Stimulated activated CD8-positive, alpha-beta memory T cell treated with anti-CD3 and anti-CD28 coated beads, Interleukin-15, amount 100 ng/mL, for 24 hours (primary cell): ENCODE data around the gene EMX1.

Experiments used
- DNase-seq: peaks from one replicate; pipeline ENCODE4 v3.0.0-alpha.2; 2020; ENCODE audit warnings: low read depth

EMX1 gene

DNA sequence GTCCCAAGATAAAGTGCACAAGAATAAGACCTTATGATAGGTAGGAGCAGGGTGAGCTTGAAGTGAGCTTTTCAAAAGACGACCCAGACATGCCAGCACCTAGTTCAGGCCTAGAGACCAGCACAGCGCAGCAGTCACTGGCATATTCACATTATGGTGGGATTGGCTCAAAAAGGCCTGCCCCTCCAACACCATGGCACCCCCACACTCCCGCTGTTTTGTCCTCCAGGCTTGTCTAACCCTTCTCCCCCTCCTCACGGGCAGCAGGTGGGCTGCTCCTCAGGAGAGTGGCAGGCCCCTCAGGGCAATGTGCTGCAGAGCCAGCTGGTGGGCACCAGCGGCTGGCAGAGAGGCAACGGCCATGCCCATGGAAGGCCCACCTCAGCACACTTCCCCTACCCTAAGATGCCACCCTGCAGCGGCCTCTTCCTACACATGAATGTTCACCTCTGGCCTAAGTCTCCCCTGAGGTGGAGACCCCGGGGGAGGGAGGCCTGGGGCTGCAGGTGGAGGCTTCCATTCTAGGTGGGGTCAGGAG, 25.6 kb downstream of the EMX1 start:
- no peak for DNase-seq

DNA sequence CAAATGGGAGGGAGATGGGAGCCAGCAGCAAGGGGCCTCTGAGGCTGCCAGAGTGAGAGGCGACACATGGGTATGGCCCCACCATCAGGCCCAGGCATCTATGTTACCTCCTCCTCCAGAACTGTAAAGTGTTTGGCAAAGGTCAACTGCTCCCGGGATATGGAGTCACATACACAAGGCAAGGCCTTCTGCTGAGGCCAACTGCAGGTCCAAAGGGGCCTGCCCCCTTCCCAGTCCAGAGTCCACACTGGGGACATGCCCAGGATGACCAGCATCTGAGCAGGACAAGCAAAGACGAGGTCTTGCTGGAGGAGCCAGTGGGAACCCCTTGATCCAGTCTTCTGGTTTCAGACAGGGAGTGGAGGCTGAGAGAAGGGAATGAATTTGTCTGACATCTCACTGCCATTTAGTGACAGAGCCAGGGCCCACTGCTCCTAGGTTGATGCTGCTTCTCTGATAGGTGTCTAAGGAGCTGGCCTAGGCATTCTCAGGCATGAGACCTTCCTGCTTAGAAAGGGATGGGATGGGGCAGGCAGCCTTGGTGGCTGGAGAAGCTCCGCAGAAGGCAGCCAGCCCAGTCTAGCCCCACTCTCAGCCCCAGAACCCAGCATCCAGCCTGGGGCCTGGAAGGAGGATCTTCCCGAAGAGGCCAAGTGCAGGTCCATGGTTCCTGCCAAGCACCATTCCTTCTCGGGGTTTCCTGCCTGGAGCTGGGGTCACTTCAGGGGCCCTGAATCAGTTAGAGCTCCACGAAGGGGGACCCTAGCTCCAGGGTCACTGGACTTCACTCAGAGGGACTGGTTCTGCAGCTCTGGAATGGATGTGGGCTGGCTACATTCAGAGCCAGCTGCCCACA, 26.4 kb downstream of the EMX1 start:
- no peak for DNase-seq

DNA sequence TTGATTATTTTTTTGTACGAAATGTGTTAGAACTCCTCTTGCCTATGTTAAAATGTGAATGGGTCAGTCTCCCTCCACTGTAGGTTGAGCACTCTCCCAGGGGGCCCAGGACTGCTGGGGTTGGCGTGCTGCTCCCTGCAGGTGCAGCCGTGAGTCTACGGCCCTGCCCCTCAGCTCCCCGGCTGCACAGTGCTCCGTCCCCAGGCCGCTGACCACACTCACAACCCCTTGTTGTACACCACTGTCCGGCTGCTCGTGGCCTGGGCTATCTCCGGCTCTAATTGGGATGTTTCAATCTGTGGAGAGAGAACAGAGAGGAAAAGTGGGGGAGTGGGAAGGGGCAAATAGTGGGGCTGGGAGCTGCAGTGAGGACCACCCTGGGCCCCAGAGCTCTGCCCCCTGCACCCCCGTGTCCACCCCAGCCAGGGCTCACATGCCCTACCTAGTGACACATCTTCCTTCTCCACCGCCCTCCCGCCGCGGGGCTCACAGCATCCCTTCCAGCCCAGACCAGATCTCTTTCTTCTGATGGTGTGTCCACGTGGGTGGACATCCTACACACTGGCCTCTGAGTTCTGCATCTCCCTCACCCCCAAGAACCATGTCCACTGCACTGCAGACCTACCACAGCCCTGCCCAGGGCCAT, 27.6 kb downstream of the EMX1 start:
- no peak for DNase-seq

DNA sequence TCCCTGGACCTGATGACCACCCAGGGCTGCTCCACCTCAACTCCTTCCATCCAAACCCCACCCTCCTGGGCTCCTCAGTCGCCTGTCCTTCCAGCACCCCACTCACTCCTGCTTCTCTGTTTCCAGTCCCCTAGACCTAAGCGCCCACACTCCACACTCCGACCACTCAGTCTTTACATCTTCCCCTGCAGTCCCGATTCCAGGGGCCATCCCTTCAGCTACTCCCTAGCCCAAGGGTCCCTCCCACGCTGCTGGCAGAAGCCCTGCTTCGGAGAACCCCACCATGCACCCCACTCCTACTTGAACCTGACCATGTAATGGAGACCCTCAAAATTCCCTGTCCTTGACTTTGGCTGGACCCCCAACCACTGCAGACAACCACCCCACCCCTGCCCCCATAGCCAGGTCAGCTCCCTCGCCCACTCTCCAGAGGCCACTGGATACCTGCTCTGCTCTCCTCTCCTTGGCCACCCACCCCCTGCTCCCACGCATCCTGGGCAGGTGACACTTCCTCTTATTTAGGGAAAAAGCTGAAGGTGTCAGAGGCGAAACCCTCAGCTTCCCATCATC, 28.2 kb downstream of the EMX1 start:
- no peak for DNase-seq

DNA sequence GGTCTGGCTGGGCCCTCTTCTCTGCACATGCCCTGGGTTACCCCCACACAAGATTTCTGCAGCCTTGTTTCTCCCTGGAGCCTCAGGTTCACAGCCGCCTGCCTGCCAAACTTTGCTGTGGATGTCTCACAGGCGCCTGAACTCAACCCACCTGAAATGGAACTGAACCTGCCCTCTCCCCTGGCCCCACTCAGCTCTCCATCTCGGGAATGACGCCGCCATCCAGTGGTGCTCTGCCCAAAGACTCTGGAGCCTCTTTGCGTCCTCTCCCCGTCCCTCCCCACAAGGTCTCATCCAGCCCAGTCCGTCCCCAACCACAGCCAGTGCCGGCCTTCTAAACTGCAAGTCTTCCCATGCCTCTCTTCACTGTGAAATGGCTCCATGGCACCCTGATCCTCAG, 29.1 kb downstream of the EMX1 start:
- DNase-seq = no peak

DNA sequence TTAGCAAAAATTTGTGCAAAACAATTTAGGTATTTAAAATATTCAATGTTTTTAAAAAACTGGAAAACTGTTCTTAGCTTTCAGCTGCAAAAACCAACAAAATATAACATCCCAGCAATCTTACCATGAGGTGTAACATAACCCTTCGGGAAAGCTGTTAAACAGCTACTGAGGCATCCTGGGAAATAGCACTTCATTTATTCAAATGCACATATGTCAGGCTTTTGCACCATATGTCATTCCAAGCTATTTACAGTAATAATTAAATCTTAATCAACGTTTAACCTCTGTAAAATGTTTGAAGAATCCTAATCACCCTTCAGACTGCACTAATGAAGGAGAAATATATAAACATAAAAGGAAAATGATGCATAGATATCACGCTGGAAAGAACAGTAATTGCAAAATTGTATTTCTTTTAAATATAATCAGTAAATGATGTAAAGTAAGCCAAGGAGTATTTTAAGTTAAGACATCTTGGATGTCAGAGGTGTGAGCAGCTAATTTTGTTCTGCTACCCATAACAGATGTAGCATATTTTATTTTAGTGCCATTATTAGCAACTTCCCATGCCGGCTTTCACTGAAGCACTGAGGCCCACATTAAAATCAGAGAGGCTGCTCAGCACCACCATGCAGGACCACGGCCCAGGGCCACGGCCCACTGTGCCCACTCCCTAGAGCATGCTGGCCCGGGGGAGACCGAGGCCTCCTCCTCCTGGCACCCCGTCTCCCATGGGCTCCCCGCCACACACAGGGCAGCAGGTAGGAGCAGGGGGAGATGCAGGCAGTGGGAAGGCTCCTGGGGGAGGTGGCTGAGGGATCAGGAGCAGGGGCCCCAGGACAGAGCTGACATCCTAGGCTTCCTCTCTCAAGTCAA, 30.9 kb downstream of the EMX1 start:
- no peak for DNase-seq

DNA sequence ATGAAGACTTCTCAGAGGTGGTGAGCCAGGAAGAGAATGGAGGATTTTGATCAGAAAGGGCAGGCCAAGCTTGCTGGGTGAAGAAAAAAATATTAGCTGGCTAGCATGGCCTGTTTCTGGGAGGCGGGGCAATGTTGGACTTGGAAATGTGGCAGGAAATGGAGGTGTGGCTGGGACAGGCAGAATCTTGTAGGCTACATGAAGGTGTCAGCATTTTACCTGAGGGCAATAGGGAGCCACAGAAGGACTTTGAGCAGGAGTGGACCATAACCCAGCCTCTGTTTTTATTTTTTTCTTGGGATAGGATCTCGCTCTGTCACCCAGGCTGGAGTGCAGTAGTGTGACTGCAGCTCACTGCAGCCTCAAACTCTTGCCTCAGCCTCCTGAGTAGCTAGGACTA, 31.7 kb downstream of the EMX1 start:
- no peak for DNase-seq

DNA sequence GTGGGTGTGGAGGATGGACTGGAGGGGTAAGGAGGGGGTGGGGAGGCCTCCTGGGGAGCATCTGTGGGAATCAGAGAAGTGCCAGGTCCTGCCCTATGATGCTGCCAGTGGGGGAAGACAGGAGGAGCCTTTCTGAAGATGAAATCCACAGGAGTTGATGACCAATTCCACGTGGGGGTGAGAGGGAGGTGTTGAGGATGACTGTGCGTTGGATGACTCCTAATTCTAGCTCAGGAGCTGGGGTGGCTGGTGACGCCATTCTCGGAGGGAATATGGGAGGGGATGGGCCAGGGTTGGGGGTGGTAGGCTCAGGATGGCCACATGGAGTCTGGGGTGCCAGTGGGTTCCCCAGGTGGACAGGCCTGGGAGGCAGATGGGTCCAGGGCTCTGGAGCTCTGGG, 32.3 kb downstream of the EMX1 start:
- DNase-seq = no peak

DNA sequence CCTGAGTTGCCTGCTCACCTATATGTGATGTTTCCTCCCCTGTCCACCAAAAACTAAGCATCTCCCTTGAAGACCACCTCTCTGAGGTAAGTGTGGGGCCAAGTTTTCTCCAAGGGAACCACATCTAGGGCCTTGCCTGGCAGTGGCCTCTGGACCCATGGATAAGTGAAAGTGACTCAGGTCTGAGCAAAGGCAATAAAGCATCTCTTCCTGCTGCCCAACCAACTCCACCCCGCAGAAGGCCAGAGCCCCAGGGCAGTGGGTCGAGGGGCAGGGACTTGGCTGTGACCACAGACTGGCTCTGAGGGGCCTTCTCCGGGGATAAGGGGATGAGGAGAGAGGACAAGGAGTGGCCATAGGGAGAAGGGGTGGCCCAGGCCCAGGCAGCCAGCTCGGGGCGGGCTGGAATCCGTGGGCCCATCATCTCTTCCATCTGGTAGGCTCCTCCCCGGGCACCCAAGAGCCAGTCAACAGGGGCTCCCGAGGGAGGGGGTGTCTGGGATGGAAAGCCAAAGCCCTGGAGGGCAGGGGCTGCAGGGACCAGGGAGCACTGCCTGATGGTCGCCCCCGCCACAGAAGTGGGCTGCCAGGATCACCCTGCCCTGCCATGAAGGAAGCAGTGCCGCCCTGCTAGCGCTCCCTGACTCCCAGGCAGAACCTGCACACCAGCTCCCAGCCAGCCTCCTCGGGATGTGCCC, 33.4 kb downstream of the EMX1 start:
- DNase-seq = no peak

DNA sequence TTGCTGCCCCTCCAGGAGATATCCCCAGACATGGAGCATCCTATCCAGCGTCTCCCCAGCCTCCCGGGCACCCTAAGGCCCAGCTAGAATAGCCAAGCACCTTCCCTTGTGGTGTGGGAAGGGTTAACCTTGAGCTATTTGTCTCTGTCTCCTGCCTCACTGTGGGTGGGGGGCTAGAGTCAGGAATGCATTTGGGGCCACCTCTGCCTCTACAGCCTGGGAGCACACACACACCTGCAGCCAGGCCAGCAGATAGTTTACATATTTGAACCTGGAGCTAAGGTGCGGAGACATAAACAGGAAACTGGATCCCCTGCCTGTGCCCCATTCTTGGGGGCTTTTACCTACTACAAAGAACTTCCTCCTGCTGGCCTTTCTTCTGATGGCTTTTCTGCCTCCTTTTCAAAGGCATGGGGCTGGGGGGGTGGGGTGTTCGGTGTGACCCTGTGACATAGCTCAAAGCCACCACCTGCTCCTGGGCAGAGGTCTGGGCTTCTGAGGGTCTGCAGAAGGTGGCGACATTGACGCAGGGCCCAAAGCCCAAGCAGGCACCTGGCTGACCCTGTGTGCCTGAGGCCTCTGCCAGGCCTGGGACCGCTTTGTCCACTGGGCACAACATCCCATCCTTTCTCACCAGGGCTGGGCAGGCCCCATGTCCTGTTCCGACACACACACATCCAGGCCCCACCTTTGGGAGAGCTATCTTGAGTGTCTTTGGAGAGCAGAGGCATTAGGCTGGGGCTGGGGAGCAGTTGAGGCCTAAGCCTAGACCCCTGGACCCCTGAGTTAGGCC, 34.2 kb downstream of the EMX1 start:
- no peak for DNase-seq

DNA sequence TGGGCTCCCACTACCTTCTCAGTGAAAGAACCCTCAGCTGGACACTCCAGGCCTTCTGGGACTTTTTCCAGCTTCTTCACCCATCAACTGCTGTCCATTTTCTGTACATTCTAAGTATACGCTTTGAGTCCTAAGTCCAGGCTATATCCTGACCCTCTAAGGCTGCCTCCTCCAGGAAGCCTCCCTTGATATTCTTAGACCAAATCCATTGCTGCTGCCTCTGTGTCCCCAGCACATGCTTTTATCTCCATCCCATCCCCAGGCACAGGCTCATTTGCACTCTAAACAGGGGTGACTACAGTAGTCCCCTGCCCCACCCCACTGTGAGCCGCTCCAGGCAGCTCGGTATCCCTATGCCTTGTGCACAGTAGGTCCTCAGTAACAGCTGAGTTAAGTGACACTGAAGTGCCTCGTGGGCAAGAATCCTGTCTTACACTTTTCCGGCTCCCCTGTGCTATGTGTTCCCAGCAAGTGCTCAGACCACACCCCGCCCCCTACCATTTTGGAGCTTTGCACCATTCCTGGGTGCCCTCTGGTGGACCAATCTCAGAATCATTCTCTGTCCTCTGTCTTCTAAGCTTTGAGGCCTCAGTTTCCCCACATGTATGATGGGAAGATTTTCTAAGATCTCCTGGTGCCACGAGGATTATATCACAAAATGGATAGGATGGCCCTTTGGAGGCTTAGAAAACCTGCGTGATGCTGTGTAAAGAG, 34.9 kb downstream of the EMX1 start:
- no peak for DNase-seq

DNA sequence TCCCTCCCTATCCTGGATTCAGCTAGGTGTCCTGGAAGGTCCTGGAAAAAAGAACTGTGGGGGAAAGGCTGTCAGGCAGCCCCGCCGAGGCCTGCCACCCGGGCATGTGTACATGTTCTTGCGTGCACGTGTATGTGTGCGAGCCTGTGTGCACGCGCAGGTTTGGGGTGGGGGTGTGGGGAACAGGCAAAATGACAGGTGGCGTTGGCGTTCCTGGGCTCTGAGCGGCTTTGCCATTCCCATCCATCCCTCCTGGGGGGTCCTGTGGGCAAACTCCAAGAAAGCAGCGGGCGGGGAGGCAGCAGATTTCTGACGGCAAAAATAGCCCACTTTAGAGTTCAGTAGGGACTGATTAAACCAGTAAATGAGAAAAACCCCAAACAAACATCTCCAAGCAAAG, 35.6 kb downstream of the EMX1 start:
- no peak for DNase-seq

DNA sequence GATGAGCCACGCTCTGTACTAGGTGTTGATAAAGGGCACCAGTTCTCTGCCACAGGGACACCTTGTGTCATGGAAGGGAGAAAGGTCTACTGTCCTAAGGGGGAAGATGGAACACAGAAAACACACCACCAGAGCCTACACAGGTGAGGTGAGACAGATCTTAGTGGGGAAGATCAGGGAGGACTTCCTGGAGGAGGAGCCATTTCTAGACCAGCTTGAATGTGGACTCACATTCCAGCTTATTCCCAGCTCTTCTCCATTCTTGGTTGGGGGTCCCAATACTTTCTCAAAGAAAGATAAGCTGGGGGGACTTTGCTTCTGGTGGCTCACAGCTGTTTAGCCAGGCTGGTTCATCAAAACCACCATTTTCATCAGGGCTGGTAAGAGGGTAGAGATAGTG, 36.2 kb downstream of the EMX1 start:
- no peak for DNase-seq

DNA sequence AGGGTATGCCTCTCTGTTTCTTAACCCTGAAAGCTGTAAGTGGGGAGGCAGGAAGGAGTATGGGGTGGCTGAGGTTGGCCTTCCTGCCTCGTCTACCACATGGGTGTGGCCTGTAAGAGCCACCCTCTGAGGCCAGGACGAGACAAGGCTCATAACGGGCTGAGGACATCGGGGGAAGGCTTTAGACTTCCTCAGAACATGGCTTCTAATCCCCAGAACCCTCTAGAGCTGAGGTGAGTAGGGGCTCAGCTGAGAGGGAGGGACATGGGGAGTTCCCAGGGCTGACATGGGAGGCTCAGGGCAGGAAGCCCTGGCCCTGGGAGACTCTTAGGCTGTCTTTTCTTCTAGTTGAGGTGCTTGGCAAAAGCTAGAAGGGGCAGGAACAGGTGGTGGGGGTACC, 36.7 kb downstream of the EMX1 start:
- no peak for DNase-seq

DNA sequence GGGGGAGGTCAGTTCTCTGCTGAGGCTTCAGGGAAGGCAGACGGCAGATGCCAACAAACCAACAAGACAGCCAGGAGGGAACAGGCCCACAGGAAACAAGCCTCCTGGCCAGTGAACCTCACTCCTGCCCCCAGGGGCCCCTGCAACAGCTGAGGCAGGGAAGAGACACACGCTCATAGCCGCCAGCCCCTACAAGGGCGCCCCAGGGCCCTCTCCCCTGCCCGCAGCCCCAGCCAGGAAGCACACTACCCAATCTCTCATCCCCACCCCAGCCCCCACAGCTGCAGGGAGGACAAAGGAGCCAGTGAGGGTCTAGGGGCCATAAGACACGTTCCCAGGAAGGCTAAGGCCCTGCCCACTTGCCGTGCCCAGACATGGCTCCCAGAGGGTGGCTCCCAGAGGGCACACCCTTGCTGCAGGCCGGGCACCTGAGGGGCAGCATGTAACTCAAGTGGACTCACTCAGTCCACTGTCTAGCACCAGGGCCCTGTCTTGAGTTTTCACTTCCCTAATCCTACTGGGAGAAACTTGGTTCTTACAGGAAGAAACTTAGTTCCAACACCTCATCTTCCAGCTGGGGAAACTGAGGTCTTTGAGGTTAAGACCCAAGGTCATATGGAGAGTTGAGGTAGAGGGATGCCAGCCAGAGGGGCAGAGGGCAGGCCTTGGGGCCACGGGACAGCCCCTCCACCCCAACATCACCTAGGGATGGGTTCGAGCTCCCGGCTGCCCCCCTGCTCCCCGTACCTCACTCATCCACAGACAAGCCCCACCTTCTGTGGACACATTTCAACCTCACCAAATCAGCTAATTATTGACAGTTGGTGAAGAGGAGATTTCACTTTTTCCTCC, 37.3 kb downstream of the EMX1 start:
- DNase-seq = no peak

DNA sequence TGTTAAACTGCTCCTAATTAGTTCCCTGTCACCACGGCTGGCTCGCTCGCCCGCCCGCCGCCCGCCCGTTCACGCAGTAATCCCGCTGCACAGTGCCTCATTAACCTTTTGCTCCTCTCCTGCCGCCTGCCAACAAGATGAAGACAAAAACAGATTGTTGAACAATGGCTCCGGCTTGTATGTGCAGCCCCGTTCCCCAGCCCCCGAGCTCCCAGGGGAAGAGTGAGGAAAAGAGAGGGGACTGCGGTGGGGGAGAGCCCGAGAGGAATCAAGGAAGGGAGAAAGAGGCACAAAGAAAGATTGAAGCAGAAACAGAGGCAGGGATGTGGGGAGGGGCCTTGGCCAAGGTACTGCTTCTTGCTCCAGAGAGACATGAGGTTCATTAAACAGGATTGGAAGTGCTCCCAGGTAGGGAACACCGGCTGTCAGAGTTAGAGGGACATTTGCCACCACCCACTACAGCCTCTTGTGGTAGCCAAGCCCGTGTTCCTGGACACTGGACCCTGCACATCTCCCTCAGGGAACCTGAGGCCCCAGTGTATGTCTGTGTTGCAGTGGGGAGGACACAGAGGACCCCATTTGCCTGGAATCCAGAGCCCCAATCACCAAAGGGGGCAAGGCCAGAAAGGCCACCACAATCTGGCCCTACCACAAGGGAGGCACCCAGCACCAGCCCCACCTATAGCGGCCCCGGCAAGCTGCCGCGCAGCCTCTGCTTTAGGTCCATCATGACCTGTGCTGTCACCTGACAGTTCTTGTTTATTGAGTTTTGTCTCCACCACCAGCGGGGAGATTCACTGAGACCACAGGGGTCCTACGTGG, 38.1 kb downstream of the EMX1 start:
- DNase-seq = no peak

DNA sequence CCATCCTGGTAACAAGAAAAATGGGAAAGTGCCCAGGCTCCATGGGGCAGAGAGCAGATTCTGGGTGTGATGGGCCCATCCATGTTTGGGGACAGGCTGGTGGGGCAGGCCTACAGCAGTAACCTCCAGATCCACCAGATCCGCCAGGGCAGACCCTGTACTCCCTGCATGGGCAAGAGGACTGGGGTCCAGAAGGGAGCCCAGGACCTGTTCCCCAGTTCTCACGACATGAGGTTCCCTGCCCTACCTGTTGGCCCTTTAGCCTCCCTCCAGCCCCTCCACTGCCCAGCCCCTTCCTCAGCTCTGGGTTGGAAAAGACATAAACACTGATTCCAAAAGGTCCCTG, 38.7 kb downstream of the EMX1 start:
- DNase-seq = no peak

DNA sequence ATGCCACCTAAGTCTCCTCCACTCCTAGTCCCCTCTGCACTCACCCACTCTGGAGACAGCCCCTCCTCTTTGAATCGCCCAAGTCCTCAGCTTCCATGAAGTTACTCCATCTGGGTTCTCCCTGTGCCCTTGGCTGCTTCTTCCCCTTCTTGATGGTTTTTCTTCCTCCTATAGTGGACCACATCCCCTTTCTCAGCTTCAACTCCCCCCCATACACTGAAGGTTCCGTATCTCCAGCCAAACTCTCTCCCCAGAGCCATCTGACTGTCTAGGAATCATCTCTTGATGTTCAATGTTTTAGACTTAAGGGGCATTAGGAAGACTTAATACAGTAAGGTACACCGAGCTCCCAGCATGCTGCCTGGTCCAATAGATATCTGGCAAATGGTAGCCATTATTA, 39.6 kb downstream of the EMX1 start:
- DNase-seq = no peak
